GM12891 (cell line): Measurements from ENCODE around the gene SLC12A5.

Experiments
- DNase-seq: peaks from one replicate; pipeline ENCODE4 v3.0.0; 2011; ENCODE audit warnings: low spot score; ENCODE audit not compliant: insufficient read length
- FAIRE-seq: peaks from 2 replicates; lab custom pipeline; 2011; peaks lifted over from hg19 to GRCh38; lab: Jason Lieb, UNC
- PAX5 ChIP-seq: IDR thresholded peaks from 2 replicates; pipeline ENCODE4 v1.6.1; 2011; ENCODE audit warnings: low read length, moderate library complexity, mild to moderate bottlenecking; ENCODE audit not compliant: insufficient read depth, severe bottlenecking
- POLR2A ChIP-seq: IDR thresholded peaks from 2 replicates; pipeline ENCODE4 v1.6.1; 2011; ENCODE audit warnings: low read depth, low read length, control low read depth
- POLR2AphosphoS5 ChIP-seq: IDR thresholded peaks from 2 replicates; pipeline ENCODE4 v1.6.1; 2011; ENCODE audit warnings: low read depth, low read length, control low read depth
- POU2F2 ChIP-seq: IDR thresholded peaks from 2 replicates; pipeline ENCODE4 v1.6.1; 2011; ENCODE audit warnings: low read depth, mild to moderate bottlenecking, control low read depth, low read length, moderate library complexity
- SPI1 ChIP-seq: IDR thresholded peaks from 2 replicates; pipeline ENCODE4 v1.6.1; 2011; ENCODE audit warnings: low read depth, low read length, control low read depth
- TAF1 ChIP-seq: IDR thresholded peaks from 2 replicates; pipeline ENCODE4 v1.6.1; 2011; ENCODE audit warnings: low read depth, low read length, control low read depth

The SLC12A5 gene

DNA sequence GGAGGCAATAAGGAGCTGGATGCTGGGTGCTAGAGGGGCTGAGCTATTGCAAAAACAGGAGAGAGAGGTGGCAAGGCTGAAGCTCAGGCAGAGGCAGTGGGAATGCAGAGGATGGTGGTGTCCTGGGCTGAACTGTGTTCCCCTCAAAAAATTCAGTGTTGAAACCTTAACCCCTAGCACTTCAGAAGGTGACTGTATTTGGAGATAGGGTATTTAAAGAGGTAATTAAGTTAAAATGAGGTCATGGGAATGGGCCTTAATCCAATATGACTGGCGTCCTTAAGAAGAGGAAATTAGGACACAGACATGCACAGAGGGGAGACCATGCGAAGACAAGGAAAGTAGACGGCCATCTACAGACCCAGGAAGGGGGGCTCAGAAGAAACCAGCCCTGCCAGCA, 31.8 kb upstream of the SLC12A5 start:
- no peak for TF ChIP-seq TAF1
- TF ChIP-seq PAX5, result no peak
- no peak for TF ChIP-seq SPI1
- no peak for TF ChIP-seq POLR2A
- no peak for TF ChIP-seq POLR2AphosphoS5
- no peak for TF ChIP-seq POU2F2
- no peak for DNase-seq
- no peak for FAIRE-seq

DNA sequence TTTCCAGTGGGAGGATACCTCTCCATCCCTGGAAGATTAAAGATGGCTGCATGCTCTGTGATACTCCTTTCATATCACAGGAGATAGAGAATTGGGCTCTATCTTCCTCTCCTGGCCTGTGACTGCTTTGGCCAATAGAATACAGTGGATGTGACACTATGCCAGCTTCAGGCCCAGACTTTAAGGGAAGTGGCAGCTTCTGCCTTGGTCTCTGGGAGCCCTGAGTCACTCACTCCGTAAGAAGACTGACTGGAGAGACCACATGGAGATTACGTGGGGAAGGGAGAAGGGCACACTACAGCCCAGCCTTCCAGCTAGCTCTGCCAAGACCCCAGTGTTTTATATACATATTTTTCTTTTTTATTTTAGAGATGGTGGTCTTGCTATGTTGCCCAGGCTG, 30.7 kb upstream of the SLC12A5 start:
- TF ChIP-seq POLR2A, result no peak
- TF ChIP-seq POLR2AphosphoS5, result no peak
- DNase-seq (no peak), FAIRE-seq (no peak)

DNA sequence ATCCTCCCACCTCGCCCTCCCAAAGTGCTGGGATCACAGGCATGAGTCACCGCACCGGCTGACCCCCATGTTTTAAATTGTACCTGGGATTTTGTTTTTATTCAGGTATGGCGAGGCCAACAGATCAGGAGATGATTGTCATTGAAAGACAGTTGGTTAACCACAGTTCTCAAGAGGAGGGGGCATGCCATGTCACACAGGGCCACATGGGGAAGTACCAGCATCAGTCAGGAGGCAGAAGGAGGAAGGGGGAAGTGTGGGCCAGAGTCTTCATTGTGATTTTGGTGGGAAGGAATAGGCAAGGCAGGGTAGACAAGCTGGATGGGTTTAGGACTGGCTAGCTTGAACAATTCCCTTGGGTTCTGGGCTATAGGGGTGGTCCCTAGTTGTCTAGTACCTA, 30.3 kb upstream of the SLC12A5 start:
- TF ChIP-seq SPI1 (peak; percentile 54), POU2F2 (no peak)
- DNase-seq (no peak), FAIRE-seq (peak; percentile 84)

DNA sequence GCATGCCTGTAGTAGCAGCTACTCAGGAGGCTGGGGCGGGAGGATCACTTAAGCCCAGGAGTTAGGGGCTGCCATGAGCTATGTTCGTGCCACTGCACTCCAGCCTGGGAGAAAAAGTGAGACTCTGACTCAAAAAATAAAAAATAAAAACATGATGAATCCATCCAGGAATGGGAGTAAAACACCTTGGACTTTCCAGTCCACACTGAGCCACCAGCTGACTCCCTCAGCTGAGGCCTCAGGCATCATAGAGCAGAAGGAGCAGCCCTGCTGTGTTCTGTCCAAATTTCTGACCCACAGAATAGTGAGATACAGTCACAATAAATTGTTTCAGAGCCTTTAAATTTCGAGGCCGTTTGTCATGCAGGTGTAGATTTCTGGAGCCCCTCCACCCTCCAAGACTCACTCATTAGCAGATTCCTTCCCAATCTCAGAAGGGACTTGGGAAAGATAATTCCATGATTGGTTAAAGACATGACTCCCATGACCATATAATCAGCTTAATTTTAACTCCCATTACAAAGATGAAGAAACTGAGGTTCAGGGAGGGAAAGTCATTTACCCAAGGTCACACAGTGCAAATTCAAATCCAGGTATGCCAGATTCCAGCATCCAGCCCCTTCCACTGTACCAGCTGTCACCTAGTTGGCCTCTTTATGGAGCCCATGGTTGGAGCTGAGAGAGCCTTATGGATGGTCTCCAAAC, 29.3 kb upstream of the SLC12A5 start:
- no peak for DNase-seq
- no peak for TF ChIP-seq TAF1
- TF ChIP-seq POLR2AphosphoS5, result no peak
- TF ChIP-seq SPI1, result no peak
- no peak for TF ChIP-seq PAX5
- no peak for TF ChIP-seq POLR2A
- TF ChIP-seq POU2F2, result no peak
- no peak for FAIRE-seq

DNA sequence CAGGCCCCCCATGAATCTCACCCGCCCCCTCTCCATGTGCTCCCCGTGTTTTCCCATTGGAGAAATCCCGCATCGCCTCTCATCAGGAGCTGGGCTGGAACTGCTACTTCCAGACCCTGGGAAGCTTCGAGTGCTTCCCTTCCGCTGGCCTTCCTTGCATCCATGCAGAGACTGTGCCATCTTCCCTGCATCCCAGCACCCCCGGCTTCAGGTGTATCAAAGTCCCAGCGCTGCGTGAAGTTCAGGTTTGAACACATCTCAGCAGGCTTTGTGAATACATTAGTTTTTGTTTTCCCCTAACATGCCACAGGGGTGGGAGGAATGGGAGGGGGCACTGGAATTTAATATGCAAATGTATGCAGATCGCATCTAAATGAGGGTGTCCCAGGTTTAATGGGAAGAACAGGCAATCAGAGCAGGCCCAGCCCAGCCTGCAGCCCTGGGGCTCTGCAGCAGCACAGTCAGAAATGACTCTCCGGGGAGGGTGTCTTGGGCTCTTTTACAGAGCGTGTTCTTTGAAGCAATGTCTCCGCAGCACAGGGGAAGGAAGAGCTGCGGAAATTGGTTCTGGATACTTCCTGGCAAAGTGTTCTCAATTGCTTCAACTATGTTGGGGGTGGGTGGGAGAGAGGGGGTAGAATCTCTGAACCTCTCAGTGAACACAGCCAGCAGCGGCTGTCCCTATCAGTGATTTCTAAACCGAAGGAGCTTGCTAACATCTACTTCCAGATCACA, 28.6 kb upstream of the SLC12A5 start:
- FAIRE-seq, result no peak
- DNase-seq, result no peak
- TF ChIP-seq SPI1 (no peak), TAF1 (no peak), PAX5 (no peak), POU2F2 (no peak), POLR2A (no peak), POLR2AphosphoS5 (no peak)

DNA sequence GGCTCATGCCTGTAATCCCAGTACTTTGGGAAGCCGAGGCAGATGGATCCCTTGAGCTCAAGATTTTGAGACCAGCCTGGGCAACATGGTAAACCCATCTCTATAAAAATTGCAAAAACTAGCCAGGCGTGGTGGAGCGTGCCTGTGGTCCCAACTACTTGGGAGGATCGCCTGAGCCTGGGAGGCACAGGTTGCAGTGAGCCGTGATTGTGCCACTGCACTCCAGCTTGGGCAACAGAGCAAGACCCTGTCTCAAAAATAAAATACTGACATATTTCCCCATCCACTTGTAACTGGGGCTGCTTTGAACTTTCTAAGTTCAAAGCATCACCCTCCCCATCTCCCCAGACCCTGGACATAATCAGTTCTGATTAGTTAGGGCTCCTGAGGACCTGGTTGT, 27.5 kb upstream of the SLC12A5 start:
- FAIRE-seq, result no peak
- no peak for TF ChIP-seq PAX5
- no peak for TF ChIP-seq POLR2AphosphoS5
- no peak for TF ChIP-seq SPI1
- no peak for TF ChIP-seq POU2F2
- no peak for TF ChIP-seq TAF1
- TF ChIP-seq POLR2A, result no peak
- DNase-seq, result no peak

DNA sequence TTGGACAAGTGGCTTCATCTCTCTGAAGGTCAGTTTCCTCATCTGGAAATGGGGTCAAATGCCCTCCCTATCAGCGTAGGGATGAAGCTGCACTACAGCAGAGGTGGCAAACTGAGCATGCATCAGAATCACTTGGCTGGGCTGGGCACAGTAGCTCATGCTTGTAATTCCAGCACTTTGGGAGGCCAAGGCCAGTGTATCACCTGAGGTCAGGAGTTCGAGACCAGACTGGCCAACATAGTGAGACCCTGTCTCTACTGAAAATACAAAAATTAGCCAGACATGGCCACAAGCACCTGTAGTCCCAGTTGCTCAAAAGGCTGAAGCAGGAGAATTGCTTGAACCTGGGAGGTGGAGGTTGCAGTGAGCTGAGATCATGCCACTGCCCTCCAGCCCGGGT, 27.0 kb upstream of the SLC12A5 start:
- no peak for FAIRE-seq

DNA sequence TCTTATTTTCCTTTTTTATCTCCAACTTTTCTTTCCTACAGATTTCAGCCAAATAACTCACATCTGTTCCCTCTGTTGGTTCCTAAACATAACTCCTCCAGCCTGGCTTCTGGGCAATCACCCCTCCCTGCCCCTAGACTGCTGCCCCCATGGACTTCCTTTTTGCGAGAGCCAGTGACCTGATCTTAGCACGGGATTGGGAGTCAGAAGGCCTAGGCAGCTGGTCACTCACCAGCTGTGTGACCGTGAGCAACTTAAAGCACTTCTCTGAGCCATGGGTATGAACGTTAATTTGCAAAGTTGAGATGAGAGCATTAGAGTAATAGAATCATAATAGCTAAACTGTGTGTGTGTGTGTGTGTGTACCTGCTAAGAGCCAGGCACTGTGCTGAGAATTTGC, 24.8 kb upstream of the SLC12A5 start:
- DNase-seq (no peak), FAIRE-seq (no peak)
- TF ChIP-seq POLR2AphosphoS5 (no peak), PAX5 (no peak), TAF1 (no peak), POU2F2 (no peak), SPI1 (no peak), POLR2A (no peak)

More for the DNA sequence above, 27.0 kb upstream of the SLC12A5 start:
- no peak for DNase-seq
- TF ChIP-seq POLR2A (no peak), SPI1 (no peak), TAF1 (no peak), POU2F2 (no peak), PAX5 (no peak), POLR2AphosphoS5 (no peak)

DNA sequence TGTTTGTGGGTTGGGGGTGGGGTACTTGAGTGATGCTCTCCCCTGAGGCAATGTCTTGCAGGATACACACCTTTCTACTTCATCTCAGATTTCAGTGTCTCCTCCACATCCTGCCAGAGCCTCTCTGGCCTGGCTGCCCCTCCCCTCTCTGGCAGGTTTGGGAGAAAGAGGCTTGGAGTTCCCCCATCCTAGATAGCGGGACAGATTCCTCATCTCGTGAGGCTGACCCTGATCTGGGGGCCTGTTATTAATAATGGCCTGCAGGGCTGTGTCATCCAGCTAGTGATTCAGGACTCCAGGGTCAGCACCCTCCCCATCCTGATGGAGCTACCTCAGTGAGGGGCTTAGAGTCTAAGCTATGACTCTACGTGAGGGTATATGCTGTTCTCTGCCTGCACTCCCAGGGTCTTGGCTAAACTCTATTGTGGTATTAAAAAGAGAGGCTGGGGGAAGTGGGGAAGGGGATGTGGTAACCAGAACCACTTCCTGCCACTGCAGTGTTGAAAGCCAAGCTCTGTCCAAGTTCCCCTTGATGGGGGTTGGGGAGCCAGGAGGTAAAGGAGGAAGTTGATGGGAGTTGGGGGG, 24.0 kb upstream of the SLC12A5 start:
- no peak for TF ChIP-seq PAX5
- no peak for TF ChIP-seq POLR2AphosphoS5
- TF ChIP-seq TAF1, result no peak
- TF ChIP-seq SPI1, result peak; percentile 84
- TF ChIP-seq POLR2A, result no peak
- no peak for TF ChIP-seq POU2F2
- peak; percentile 76 for FAIRE-seq
- no peak for DNase-seq

DNA sequence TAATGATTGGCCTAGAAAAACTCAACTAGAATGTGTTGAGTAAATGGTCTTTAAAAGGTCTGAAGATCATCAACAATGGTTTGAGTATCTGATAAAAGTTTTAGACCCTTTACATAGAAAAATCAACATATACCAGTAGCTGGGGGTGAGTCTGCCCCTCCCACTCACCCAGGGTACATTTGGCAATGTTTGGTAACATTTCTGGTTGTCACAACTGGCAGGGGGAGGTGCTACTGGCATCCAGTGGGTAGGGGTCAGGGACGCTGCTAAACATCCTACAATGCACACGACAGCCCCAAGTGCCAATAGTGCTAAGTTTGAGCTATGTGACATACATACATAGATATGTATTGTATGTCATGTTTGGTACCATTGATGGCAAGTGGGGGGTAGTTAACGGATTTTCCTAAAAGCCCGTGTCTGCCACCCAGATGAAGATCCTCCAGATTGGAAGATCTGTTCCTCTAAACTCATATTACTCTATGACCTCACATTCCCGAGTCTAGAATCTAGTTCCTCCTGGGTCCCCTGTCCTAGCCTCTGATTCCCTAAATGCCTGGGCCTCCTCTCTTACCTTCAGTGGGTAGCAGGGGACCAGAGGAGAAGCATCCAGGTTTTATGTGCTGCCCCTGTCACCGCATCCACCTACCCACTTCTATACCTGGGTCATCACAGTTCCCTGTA, 22.9 kb upstream of the SLC12A5 start:
- TF ChIP-seq TAF1, result no peak
- TF ChIP-seq SPI1, result no peak
- no peak for TF ChIP-seq POLR2AphosphoS5
- TF ChIP-seq POLR2A, result no peak
- TF ChIP-seq POU2F2, result no peak
- no peak for TF ChIP-seq PAX5
- FAIRE-seq (peak; percentile 20), DNase-seq (no peak)

DNA sequence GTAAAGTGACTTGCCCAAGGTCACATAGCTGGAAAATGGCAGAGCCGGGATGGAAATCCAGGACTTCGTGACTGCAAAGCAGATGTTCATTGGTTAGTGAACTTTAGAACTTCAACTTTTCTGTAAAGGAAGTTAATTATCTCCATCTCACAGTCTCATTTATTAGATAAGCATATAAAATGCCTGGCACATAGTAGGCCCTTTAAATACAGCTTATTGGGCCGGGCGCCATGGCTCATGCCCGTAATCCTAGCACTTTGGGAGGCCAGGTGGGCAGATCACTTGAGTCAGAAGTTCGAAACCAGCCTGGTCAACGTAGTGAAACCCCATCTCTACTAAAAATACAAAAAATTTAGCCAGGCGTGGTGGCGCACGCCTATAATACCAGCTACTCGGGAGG, 22.1 kb upstream of the SLC12A5 start:
- DNase-seq (no peak), FAIRE-seq (no peak)
- TF ChIP-seq PAX5 (no peak), POLR2AphosphoS5 (no peak), POU2F2 (no peak), POLR2A (no peak), TAF1 (no peak), SPI1 (no peak)
